HG02870 (cell line): Measurements from ENCODE around the gene SPTBN5.

Experiments used
- ATAC-seq: cut with Tn5 transposase; IDR thresholded peaks from one replicate; pipeline ENCODE4 v1.9.1; 2021; ENCODE audit warnings: mild to moderate bottlenecking, moderate library complexity; ENCODE audit not compliant: unreplicated experiment

The SPTBN5 gene

GRCh38 chr15:41809526-41810220 lies 84.2 kb downstream of the SPTBN5 start:
- no peak for ATAC-seq

DNA sequence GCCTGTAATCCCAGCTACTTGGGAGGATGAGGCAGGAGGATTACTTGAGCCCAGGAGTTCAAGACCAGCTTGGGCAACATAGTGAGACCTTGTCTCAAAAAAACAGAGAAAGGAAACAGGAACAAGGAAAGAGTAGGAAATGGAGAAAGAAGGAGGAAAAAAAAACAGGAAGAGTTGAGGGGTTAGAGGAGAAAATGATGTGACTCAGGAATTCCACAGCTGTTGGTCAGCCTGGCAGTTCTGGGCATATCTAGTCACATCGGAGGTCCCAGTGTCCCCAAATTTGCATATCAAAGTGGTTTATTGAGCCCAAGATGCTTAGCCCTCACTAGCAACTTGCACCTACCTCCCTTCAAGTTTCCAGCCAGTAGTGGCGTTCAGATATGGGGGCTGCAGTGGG lies 84.7 kb downstream of the SPTBN5 start:
- no peak for ATAC-seq

DNA sequence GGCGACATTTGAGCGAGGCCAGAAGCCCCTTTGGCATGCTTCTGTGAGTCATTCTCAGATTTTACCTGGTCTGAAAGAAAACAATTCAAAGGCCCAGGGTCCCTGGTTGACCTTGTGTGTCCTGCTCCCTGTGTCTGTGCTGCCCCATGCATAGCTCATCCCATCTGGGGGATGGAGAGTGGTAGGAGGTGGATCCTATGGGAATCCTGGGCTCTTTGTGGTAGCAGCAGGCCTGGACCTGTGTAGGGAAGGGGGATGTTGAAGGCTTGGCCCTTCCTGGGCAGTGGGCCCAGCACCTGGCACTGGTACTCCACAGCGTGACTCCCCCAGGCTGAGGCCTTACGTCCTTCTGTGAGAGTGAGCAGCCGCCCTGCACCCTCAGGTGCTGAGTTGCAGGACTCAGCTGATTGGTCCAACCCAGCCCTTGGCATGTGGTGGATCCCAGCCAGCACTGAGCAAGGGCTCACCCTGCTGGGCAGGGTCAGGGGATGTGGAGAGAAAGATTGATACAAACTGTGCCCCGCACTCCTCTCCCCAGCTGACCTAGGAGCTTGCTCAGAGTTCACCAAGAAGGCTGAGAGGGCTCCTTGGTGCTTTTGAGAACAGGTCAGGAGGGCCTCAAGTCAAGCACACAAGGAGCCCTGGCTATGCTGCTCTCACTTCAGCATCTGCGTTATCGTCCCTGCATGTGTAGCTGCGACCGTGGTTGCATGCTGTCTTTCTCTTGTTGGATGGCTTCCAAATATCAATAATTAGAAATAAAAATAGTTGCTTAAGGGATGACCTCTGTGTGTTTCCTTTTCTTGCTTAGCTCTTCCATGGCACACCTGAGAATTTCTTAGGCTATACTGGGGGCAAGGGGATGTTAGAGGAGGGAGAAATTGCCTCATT lies 87.3 kb downstream of the SPTBN5 start:
- no peak for ATAC-seq

DNA sequence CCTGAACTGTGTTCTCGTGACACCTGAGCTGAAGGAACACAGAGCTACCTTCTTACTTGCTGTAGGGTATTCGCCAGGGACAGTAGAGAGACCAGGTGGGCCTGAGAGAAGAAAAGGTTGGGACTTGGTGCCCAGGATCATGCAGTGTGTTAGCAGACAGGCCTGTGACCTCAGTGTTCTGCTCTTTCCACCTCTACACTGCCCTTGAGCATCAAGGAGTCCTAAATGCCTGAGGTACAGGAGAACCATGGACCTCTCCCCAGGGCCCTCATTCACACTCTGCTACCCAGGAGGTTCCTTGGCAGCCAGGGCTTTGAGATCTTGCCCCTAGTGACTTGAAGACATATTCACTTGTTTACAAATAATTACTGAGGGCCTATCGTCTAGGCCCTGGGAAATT lies 88.1 kb downstream of the SPTBN5 start:
- no peak for ATAC-seq

- ATAC-seq = no peak
Measured at GRCh38 chr15:41804916-41805666, 88.8 kb downstream of the SPTBN5 start.

- no peak for ATAC-seq
Measured at GRCh38 chr15:41804361-41804760, 89.5 kb downstream of the SPTBN5 start.

GRCh38 chr15:41801850-41802455 lies 91.9 kb downstream of the SPTBN5 start:
- no peak for ATAC-seq

DNA sequence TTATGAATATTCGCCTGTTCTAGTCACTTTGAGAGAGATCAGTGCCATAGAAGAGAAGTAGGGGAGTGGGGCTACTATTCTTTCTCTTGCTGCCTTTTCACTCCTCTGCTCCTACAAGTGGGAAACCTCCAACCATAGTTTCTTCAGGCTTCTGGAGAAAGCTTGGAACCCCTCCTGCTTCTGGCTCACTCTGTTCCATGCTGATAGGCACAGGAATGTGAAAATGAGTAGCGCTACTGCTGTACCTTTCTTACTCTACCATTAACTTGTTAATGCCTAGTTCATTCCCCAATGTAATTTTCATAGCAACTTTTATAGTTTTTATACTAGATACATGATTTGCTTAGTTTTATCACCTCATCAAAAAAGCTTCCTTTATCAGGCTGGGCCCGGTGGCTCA lies 92.7 kb downstream of the SPTBN5 start:
- no peak for ATAC-seq

- ATAC-seq = no peak
Measured at GRCh38 chr15:41799488-41799805, 94.4 kb downstream of the SPTBN5 start.

- no peak for ATAC-seq
Measured at GRCh38 chr15:41798607-41799487, 95.0 kb downstream of the SPTBN5 start.
